GM12892 (cell line): ENCODE measurements around the gene GNAQ.
A peak's percentile ranks its signal among the peaks of the same experiment; 100 is the strongest.

Experiments
- DNase-seq: peaks from one replicate; pipeline ENCODE4 v3.0.0; 2011; ENCODE audit not compliant: insufficient read length
- FAIRE-seq: peaks from 2 replicates; lab custom pipeline; 2011; peaks lifted over from hg19 to GRCh38; lab: Jason Lieb, UNC
- POLR2A ChIP-seq: IDR thresholded peaks from 2 replicates; pipeline ENCODE4 v1.6.1; 2011; ENCODE audit warnings: low read depth, low read length, control low read depth
- POLR2AphosphoS5 ChIP-seq: IDR thresholded peaks from 2 replicates; pipeline ENCODE4 v1.6.1; 2011; ENCODE audit warnings: low read depth, low read length, control low read depth
- TAF1 ChIP-seq: IDR thresholded peaks from 2 replicates; pipeline ENCODE4 v1.6.1; 2011; ENCODE audit warnings: low read depth, mild to moderate bottlenecking, control low read depth, low read length, borderline replicate concordance

GNAQ gene

DNA sequence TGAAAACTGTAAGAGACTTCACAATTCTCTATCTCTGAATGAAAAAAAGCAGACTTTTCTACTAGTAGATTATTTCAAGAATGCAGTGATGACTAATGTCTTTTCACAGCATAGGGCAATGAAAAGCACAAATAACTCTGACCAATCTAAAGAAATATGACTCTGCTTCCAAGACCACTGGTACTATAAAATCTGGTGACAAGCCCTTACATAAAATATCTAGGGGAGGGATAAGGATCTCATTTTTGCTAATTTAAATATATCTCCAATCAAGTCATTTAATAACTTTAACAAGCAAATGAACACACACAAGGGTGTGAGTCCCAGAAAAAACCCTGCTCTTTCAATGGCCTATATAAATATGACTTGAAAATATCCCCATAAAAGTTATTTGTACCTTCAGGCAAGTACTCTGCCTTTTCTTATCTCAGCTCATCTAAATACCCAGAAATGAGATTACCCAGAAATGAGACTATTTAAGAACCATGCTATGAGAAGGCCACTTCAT lies 105.2 kb downstream of the GNAQ start:
- no peak for DNase-seq
- no peak for FAIRE-seq
- TF ChIP-seq TAF1 (no peak), POLR2A (no peak), POLR2AphosphoS5 (no peak)

- DNase-seq: no peak
- FAIRE-seq: no peak
- no peak for TF ChIP-seq POLR2AphosphoS5
- no peak for TF ChIP-seq POLR2A
- TF ChIP-seq TAF1: no peak
These were observed 109.0 kb downstream of the GNAQ start for GRCh38 chr9:77922591-77922990.

DNA sequence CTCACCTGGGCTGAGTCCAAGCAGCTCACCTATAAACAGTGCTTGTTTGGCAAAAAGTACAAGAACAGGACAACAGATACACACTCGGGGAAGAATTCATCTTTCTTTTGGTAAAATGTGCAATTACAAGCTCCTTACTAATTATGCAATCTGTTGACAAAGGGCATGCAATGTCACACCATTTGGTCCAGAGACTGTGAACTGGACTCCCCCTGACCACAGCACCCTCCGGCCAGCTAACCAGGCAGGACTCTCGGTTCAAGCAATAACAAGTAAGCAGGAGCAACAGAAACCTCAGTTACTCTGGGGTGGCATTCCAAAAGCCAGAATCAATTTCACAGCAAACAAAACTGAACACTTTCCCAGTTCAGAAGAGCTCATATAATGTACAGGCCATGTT lies 113.8 kb downstream of the GNAQ start:
- DNase-seq (no peak), FAIRE-seq (no peak)
- TF ChIP-seq POLR2A: no peak
- TF ChIP-seq TAF1: no peak
- TF ChIP-seq POLR2AphosphoS5: no peak

DNA sequence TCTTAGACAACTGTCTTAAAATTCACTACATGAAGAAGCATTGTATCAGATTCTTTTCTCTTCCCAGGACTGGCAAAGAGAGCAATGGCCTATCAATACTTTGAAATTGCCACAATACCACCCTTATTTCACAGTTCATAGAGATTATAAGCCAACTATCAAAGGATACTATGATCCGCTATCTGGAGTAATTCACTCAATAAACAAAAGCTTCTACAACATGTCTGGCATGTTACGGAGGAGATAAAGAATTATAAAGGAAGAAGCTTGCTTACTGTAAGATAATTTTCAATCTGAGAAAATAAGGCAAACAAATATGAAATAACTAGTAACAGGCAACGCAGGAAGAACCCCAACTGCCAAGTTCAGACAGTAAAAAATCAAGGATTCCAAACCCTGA lies 114.8 kb downstream of the GNAQ start:
- no peak for TF ChIP-seq TAF1
- TF ChIP-seq POLR2A: no peak
- TF ChIP-seq POLR2AphosphoS5: no peak
- FAIRE-seq (no peak), DNase-seq (no peak)

GRCh38 chr9:77916410-77916819 lies 115.2 kb downstream of the GNAQ start:
- TF ChIP-seq TAF1: no peak
- TF ChIP-seq POLR2AphosphoS5: no peak
- no peak for TF ChIP-seq POLR2A
- DNase-seq (no peak), FAIRE-seq (peak; percentile 83)

- TF ChIP-seq TAF1: no peak
- TF ChIP-seq POLR2A: no peak
- no peak for TF ChIP-seq POLR2AphosphoS5
- FAIRE-seq (no peak), DNase-seq (no peak)
These were observed 115.9 kb downstream of the GNAQ start for GRCh38 chr9:77915744-77916143.

GRCh38 chr9:77912895-77913693 lies 118.5 kb downstream of the GNAQ start:
- DNase-seq (no peak), FAIRE-seq (no peak)
- TF ChIP-seq POLR2AphosphoS5 (no peak), POLR2A (no peak), TAF1 (no peak)

GRCh38 chr9:77911928-77912327 lies 119.7 kb downstream of the GNAQ start:
- TF ChIP-seq POLR2A: no peak
- no peak for TF ChIP-seq TAF1
- no peak for TF ChIP-seq POLR2AphosphoS5
- DNase-seq (no peak), FAIRE-seq (no peak)

GRCh38 chr9:77910194-77910621 lies 121.4 kb downstream of the GNAQ start:
- FAIRE-seq (no peak), DNase-seq (no peak)
- TF ChIP-seq POLR2AphosphoS5: no peak
- TF ChIP-seq TAF1: no peak
- TF ChIP-seq POLR2A: no peak

- DNase-seq: no peak
- TF ChIP-seq POLR2A (no peak), TAF1 (no peak), POLR2AphosphoS5 (no peak)
- FAIRE-seq: peak; percentile 17
These were observed 122.3 kb downstream of the GNAQ start for GRCh38 chr9:77909306-77909705.

GRCh38 chr9:77908293-77908692 lies 123.3 kb downstream of the GNAQ start:
- TF ChIP-seq POLR2A (no peak), POLR2AphosphoS5 (no peak), TAF1 (no peak)
- FAIRE-seq: no peak
- DNase-seq: no peak

DNA sequence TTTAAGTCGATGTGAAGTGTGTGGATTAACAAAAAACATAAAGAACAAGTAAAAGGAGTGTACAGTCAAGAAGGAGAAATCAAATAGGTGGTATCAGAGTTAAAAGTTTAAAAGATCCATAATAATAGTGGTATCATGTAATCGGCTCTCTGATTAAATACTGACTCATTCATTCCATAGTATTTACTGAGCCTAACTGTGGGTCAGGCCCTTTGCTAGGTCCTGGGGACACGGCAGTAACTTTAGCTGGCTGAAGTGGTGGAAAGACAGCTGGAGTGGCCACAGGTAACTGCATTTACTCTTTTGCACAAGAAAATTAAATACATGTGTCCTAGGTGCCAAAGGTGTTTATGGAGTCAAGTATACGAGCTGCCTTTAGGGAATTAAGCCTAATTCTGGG lies 124.0 kb downstream of the GNAQ start:
- no peak for DNase-seq
- no peak for TF ChIP-seq POLR2AphosphoS5
- TF ChIP-seq POLR2A: no peak
- no peak for TF ChIP-seq TAF1
- no peak for FAIRE-seq

- TF ChIP-seq POLR2A (no peak), POLR2AphosphoS5 (no peak), TAF1 (no peak)
- no peak for DNase-seq
- no peak for FAIRE-seq
These were observed 124.6 kb downstream of the GNAQ start for GRCh38 chr9:77906991-77907390.
